Panc1 (cell line): ENCODE data around the gene ATP11A. TPM values are rescaled to one million over a fixed set of nuclear protein-coding genes. Genes with fewer than 3 reads are reported as not detected.

Experiments used
- ATAC-seq: fragments of 200-7000 bp; cut with Tn5 transposase; 2 replicates; pipeline ENCODE4 v1.9.1; 2020; ENCODE audit warnings: mild to moderate bottlenecking, moderate library complexity
- BruUV-seq: library from RNA; stranded (reverse); fragments of 400-500 nt; replicated peaks from 2 replicates; lab custom pipeline; 2021; lab: Mats Ljungman, UMichigan
- CTCF ChIA-PET: fragments of 300-600 bp; sonication (Branson Sonifier 250); formaldehyde crosslinking; loops from one replicate; lab custom pipeline; 2022; ENCODE audit warnings: antibody characterized with exemption; lab: Charles Lee
- POLR2A ChIA-PET: fragments of 300-600 bp; sonication (Branson Sonifier 250); formaldehyde crosslinking; loops from one replicate; lab custom pipeline; 2022; ENCODE audit warnings: antibody characterized with exemption; lab: Charles Lee
- DNase-seq: peaks from one replicate; pipeline ENCODE4 v3.0.0-alpha.2; 2010; ENCODE audit warnings: low read depth, low spot score
- H3K27ac ChIP-seq: 2 replicates; pipeline ENCODE4 v1.5.1; 2011; ENCODE audit warnings: mild to moderate bottlenecking, low read length, inconsistent platforms
- H3K27me3 ChIP-seq: fragments of 200-500 bp; sonication (Bioruptor generic); 2 replicates; pipeline ENCODE4 v1.6.0; 2014; ENCODE audit warnings: low read length, inconsistent platforms; ENCODE audit not compliant: control insufficient read depth, insufficient read depth
- H3K36me3 ChIP-seq: fragments of 200-500 bp; sonication (Bioruptor generic); 2 replicates; pipeline ENCODE4 v1.5.1; 2014; ENCODE audit warnings: inconsistent platforms, mild to moderate bottlenecking, low read length, moderate library complexity; ENCODE audit not compliant: control insufficient read depth, insufficient read depth
- H3K4me1 ChIP-seq: 2 replicates; pipeline ENCODE4 v1.5.1; 2011; ENCODE audit warnings: inconsistent platforms, mild to moderate bottlenecking, low read length, moderate library complexity; ENCODE audit not compliant: control insufficient read depth, insufficient read depth
- H3K4me3 ChIP-seq, 2 experiments: 2 replicates each; pipeline ENCODE4 v1.5.1; 2011 to 2012; ENCODE audit warnings: low read depth in 2 of 2, low read length in 2 of 2, mild to moderate bottlenecking in 2 of 2, inconsistent platforms in 1 of 2, moderate library complexity in 1 of 2
- H3K9me3 ChIP-seq: fragments of 200-500 bp; sonication (Bioruptor generic); 2 replicates; pipeline ENCODE4 v1.5.1; 2014; ENCODE audit warnings: low read depth, mild to moderate bottlenecking, inconsistent platforms, low read length, moderate library complexity; ENCODE audit not compliant: control insufficient read depth, insufficient read depth
- CTCF ChIP-seq: fragments of 450-650 bp; IDR thresholded peaks from 2 replicates; pipeline ENCODE4 v1.5.1; 2017; ENCODE audit warnings: mild to moderate bottlenecking
- POLR2AphosphoS5 ChIP-seq: IDR thresholded peaks from 2 replicates; pipeline ENCODE4 v1.6.1; 2012; ENCODE audit warnings: mild to moderate bottlenecking, low read depth, low read length, moderate library complexity
- REST ChIP-seq, 2 experiments: IDR thresholded peaks; 2 replicates each; pipeline ENCODE4 v1.6.1; 2011 to 2012; ENCODE audit warnings: low read depth in 2 of 2, control low read depth in 1 of 2, low read length in 1 of 2, mild to moderate bottlenecking in 1 of 2, moderate library complexity in 1 of 2; ENCODE audit not compliant: insufficient read depth in 1 of 2
- SIN3A ChIP-seq: IDR thresholded peaks from 2 replicates; pipeline ENCODE4 v1.6.1; 2012; ENCODE audit warnings: low read depth, mild to moderate bottlenecking, low read length, moderate library complexity, borderline replicate concordance; ENCODE audit not compliant: insufficient read depth
- TCF7L2 ChIP-seq: IDR thresholded peaks from 2 replicates; pipeline ENCODE4 v1.6.1; 2011; ENCODE audit warnings: mild to moderate bottlenecking, low read depth, low read length, inconsistent platforms
- in situ Hi-C: cut with HindIII; loops from 2 replicates; pipeline ENCODE4 v1.10.0; 2016; ENCODE audit warnings: low sequenced_read_pairs, low pct_unique_long_range_greater_than_20kb
- intact Hi-C: fragments of 100-400 bp; cut with micrococcal nuclease; formaldehyde crosslinking; loops from one replicate; pipeline ENCODE4 v1.10.0; 2022; ENCODE audit not compliant: unreplicated experiment
- total RNA-seq: library from RNA; stranded (reverse); gene quantifications from one replicate; pipeline ENCODE4 v1.2.1, GENCODE V29; 2021; ENCODE audit not compliant: unreplicated experiment

ATP11A gene
- total RNA-seq, 1 experiment from 2014 or later, result 85.8 TPM

GRCh38 chr13:112916296-112916695 lies 226.5 kb downstream of the ATP11A start:
- in situ Hi-C loops, result no loop called here
- CTCF ChIA-PET, result no interaction called here
- no TSS peak for BruUV-seq
- no peak for DNase-seq
- TF ChIP-seq SIN3A (no peak), TCF7L2 (no peak), REST (IDR thresholded peaks at IDR 0.05; ENCODE audit: insufficient read depth in 1 of 2, low read depth in 2 of 2, low read length in 1 of 2) (no peak), CTCF (no peak), POLR2AphosphoS5 (no peak)
- ATAC-seq, result no peak
- no peaks in the 10 kb centered on the region for H3K9me3 ChIP-seq
- POLR2A ChIA-PET, result no interaction called here
- H3K27ac ChIP-seq, result no peak overlapping the region
- H3K27me3 ChIP-seq, result no peaks in the 10 kb centered on the region
- no peaks in the 10 kb centered on the region for H3K36me3 ChIP-seq
- no peak overlapping the region for H3K4me3 ChIP-seq
- intact Hi-C loops, result no loop called here
- no peaks in the 10 kb centered on the region for H3K4me1 ChIP-seq

- Histone ChIP-seq H3K9me3 (no peaks in the 10 kb centered on the region), H3K27me3 (no peaks in the 10 kb centered on the region; the same call in 1 of the 2 replicates), H3K4me3 (no peak overlapping the region), H3K4me1 (no peaks in the 10 kb centered on the region), H3K27ac (no peak overlapping the region), H3K36me3 (no peaks in the 10 kb centered on the region)
- in situ Hi-C loops, result no loop called here
- no TSS peak for BruUV-seq
- TF ChIP-seq TCF7L2 (no peak), SIN3A (no peak), POLR2AphosphoS5 (no peak), CTCF (no peak), REST (IDR thresholded peaks at IDR 0.05; ENCODE audit: insufficient read depth in 1 of 2, low read depth in 2 of 2, low read length in 1 of 2) (no peak)
- DNase-seq, result no peak
- ATAC-seq, result no peak; the same call in 1 of the 2 replicates
- CTCF ChIA-PET, result no interaction called here
- POLR2A ChIA-PET, result no interaction called here
- intact Hi-C loops, result no loop called here
Measured at GRCh38 chr13:112917056-112917664, 227.3 kb downstream of the ATP11A start.
